RWPE2 (cell line): ENCODE data around the gene RALGPS2.
A peak's percentile ranks its signal among the peaks of the same experiment; 100 is the strongest.

Experiments
- ATAC-seq: fragments of 200-7000 bp; cut with Tn5 transposase; 3 replicates; pipeline ENCODE4 v1.9.1; 2021; ENCODE audit warnings: low read depth
- DNase-seq: peaks from one replicate; pipeline ENCODE4 v3.0.0-alpha.2; 2020; ENCODE audit warnings: low spot score
- H3K27ac ChIP-seq: fragments of 450-650 bp; 2 replicates; pipeline ENCODE4 v1.5.1; 2017; ENCODE audit warnings: mild to moderate bottlenecking; ENCODE audit not compliant: poor library complexity, severe bottlenecking
- H3K27me3 ChIP-seq: fragments of 250-450 bp; sonication (Bioruptor Pico); 2 replicates; pipeline ENCODE4 v1.5.1; 2021; ENCODE audit warnings: mild to moderate bottlenecking, moderate library complexity; ENCODE audit not compliant: insufficient read depth, poor library complexity, severe bottlenecking
- H3K36me3 ChIP-seq: fragments of 250-450 bp; sonication (Bioruptor Pico); 2 replicates; pipeline ENCODE4 v1.5.1; 2020; ENCODE audit warnings: low read depth, mild to moderate bottlenecking, moderate library complexity
- H3K4me1 ChIP-seq: fragments of 250-450 bp; sonication (Bioruptor Pico); 2 replicates; pipeline ENCODE4 v1.5.1; 2021; ENCODE audit warnings: mild to moderate bottlenecking, moderate library complexity; ENCODE audit not compliant: insufficient read depth, poor library complexity, severe bottlenecking
- H3K4me3 ChIP-seq: fragments of 250-450 bp; sonication (Bioruptor Pico); 2 replicates; pipeline ENCODE4 v1.5.1; 2021; ENCODE audit warnings: mild to moderate bottlenecking, moderate library complexity; ENCODE audit not compliant: severe bottlenecking
- H3K9me3 ChIP-seq: fragments of 250-450 bp; sonication (Bioruptor Pico); 2 replicates; pipeline ENCODE4 v1.5.1; 2021; ENCODE audit warnings: mild to moderate bottlenecking, moderate library complexity; ENCODE audit not compliant: severe bottlenecking
- CTCF ChIP-seq: fragments of 450-650 bp; IDR thresholded peaks from one replicate; pipeline ENCODE4 v1.5.1; 2017; ENCODE audit warnings: mild to moderate bottlenecking, moderate library complexity; ENCODE audit not compliant: poor library complexity, severe bottlenecking

Gene RALGPS2

GRCh38 chr1:178726545-178726944 lies 1.5 kb downstream of the RALGPS2 start:
- H3K36me3 ChIP-seq, result no peaks in the 10 kb centered on the region
- ATAC-seq, result no peak
- peak overlapping the region; percentile 71 for H3K27ac ChIP-seq

GRCh38 chr1:178727014-178727895 lies 2.2 kb downstream of the RALGPS2 start:
- Histone ChIP-seq H3K9me3 (no peaks in the 10 kb centered on the region), H3K4me1 (peaks cover 14% of the 10 kb centered on the region), H3K27me3 (no peaks in the 10 kb centered on the region), H3K27ac (peak overlapping the region; percentile 71), H3K4me3 (peak overlapping the region; percentile 70), H3K36me3 (no peaks in the 10 kb centered on the region)
- TF ChIP-seq CTCF, result no peak
- peak; percentile 26; the same call in 2 of the 3 replicates for ATAC-seq
- no peak for DNase-seq

More at GRCh38 chr1:178726545-178726944, 1.5 kb downstream of the RALGPS2 start:
- peaks cover 14% of the 10 kb centered on the region for H3K4me1 ChIP-seq
- no peaks in the 10 kb centered on the region for H3K9me3 ChIP-seq
- DNase-seq, result no peak
- TF ChIP-seq CTCF, result no peak
- no peaks in the 10 kb centered on the region for H3K27me3 ChIP-seq
- peak overlapping the region; percentile 70 for H3K4me3 ChIP-seq

- TF ChIP-seq CTCF, result no peak
- ATAC-seq (no peak), DNase-seq (no peak)
- H3K27me3 ChIP-seq, result no peaks in the 10 kb centered on the region
- H3K27ac ChIP-seq, result no peak overlapping the region
- no peak overlapping the region for H3K4me3 ChIP-seq
- peaks cover 5% of the 10 kb centered on the region for H3K4me1 ChIP-seq
- no peaks in the 10 kb centered on the region; the same call in 1 of the 2 replicates for H3K36me3 ChIP-seq
- H3K9me3 ChIP-seq, result peaks cover 4% of the 10 kb centered on the region
These were observed 8.9 kb downstream of the RALGPS2 start for GRCh38 chr1:178733972-178734371.

GRCh38 chr1:178738780-178739179 lies 13.7 kb downstream of the RALGPS2 start:
- ATAC-seq (no peak), DNase-seq (no peak)
- Histone ChIP-seq H3K4me3 (no peak overlapping the region), H3K9me3 (no peaks in the 10 kb centered on the region), H3K27me3 (no peaks in the 10 kb centered on the region), H3K27ac (no peak overlapping the region), H3K4me1 (peaks cover 10% of the 10 kb centered on the region), H3K36me3 (peaks cover 4% of the 10 kb centered on the region)
- no peak for TF ChIP-seq CTCF
